ENCODE data around the gene MYOM3.
A peak's percentile ranks its signal among the peaks of the same experiment; 100 is the strongest.

Gene MYOM3

DNA sequence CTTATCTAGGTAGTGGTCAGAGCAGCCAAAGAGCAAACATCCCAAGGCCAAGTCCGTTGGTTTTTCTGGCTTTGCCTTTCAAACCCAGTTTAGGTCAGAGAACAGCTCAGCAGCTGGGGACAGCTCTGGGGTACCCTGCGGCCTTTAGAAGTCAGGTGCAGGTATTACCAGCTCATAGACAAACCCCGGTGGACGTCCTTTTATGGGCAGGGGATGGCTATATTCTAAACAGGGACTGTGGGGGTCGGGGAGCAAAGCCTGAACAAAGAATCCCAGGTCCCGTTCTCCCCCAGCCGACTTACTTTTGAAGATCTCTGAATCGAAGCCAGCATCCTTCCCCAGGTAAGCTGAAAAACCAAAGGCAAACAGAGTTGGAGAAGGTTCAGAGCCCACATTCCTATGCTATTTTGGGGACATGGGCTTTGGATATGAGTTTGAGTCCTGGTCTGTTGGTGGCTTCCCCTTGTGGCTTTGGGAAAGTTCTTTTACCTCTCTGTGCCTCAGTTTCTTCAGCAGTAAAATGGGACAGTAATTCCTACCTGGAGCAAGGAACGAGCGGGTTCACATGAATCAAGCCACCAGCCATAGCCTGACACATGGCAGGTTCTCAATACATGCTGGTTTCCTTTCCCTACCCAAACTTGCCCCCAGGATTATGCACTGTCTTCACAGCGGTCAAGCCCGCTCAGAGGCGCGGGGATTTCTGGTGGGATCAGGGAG is 16.6 kb downstream of the MYOM3 start:
- no peak for DNase-seq

DNA sequence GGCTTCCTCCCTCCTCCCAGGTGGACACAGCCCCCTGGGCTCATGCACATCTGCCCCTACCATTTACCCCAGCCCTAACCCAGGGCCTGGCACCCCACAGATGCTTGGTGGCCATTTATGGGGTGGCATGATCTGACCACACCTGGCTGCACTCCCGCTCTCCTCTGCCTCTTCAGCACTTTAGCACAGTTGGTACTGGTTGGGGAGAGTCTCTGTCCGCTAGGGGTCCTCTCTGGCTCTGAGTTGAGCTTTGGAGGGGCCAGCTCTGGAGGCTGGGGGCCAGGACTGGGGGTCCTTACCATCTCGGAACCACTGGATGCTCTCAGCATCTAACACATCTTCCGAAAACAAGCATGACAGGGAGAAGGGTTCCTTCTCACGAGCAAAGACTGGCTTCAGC is 17.4 kb downstream of the MYOM3 start:
- no peak for DNase-seq

DNA sequence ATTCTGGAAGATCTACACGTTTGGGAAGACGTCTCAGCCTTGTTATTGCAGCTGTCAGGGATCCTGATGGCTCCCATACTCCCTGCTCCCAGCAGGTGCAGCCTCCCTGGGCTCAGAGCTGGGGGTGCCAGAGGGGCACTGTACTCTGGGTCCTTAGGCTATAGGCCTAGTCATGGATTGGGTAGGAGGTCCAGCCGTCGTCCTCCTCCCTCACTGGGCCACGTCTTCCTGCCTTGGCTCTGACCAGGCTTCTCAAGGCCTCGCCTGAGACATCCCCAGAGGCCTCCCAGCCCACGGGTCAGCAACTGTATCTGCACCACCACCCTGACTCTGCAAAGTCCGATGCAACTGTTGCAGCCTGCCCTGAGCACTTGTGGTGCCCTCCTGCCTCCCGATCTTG is 18.2 kb downstream of the MYOM3 start:
- no peak for DNase-seq

DNA sequence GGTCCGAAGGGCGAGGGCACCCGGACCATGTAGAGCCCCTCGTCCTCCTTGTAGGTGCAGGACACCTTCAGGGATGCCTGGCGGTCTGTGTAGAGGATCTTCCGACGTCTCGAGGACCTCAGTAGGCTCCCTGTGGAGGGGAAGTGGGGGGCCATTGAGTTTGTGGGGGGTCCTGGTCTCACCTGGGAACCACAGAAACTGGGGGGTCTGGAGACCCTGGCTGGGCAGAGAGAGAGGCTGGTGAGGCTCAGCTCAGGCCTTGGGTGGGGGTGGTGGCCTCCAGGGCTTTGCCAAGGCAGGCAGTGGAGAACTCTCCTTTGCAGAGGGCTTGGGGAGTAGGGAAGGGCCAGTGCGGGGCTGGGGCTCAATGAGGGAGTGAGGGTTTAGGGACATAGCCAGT is 19.0 kb downstream of the MYOM3 start:
- DNase-seq, result no peak

DNA sequence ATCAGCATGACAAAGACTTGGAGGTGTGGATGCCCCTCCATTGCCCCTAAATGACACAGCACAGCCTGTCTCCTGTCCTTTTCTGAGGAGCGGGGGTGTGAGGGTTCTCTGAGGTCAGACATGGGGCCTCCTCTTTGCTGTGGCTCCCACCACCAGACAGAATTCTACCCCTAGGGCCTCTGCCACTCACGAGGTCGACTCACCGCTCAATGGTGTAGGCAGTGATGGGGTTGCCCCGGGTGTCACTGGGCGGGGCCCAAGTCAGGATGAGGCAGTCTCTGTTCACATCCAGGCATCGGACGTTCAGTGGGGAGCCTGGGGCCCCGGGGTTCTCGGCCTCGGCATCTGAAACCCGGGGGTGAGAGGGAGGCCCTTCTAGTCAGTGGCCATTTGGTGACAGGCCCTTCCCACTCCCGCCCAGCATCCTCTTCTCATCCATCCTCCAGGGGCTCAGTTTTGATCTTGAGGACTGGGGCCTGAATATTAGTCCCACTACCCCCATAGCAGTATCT is 19.9 kb downstream of the MYOM3 start:
- DNase-seq, result no peak

DNA sequence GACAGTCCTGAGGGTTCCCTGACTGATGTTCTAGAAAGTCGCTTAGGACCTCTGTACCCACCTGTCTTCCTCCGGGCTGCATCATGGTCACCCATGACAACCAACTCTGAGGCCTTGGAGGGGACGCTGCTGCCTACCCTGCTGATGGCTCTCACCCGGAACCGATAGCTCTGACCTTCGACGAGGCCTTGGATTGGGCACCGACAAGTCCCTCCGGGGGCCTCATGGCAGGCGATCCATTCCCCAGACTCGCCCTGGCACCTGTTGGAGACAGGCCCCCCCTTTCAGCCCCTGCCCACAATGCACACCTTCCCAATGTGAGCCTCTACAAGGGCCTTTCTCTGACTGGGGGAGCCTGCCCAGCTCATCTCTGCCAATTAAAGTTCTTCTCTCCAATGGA is 21.2 kb downstream of the MYOM3 start:
- DNase-seq, result no peak

DNA sequence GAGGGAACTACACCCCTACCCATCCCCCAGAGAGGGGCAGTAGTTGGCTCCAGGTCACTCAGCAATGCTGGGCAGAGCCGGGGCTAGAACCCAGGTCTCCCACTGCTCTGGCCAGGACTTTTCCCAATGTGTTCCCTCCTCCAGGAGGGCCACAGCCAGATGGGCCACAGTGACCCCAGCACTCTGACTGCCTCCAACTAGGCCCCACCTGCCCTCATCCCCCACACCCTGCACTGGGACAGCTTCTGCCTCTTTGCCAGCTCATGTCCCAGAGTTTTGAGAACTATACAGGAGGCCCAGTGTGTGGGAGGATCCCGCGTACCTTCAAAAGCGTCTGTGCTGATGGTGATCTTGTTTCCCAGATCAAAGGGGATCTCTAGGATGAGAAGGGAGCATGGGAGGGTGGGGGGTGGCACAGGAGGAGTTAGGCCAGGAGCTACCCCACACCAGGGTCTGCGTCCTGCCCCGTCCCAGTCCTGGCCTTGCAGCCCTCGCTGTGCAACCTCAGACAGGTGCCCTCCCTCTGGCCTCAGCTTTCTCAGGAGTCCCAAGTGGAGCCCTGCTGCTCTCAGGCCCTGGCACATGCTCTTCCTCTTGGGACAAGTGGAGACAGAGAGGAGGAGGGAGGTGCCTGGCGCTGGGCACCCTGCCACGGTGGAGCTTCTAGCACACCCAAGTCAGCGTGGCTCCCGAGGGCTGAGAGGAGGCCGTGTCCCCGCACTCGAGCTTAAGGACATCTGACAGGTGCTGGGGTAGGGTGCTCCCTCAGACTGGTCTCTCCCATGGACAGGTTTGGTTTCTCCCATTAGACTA is 22.0 kb downstream of the MYOM3 start:
- DNase-seq, result no peak

DNA sequence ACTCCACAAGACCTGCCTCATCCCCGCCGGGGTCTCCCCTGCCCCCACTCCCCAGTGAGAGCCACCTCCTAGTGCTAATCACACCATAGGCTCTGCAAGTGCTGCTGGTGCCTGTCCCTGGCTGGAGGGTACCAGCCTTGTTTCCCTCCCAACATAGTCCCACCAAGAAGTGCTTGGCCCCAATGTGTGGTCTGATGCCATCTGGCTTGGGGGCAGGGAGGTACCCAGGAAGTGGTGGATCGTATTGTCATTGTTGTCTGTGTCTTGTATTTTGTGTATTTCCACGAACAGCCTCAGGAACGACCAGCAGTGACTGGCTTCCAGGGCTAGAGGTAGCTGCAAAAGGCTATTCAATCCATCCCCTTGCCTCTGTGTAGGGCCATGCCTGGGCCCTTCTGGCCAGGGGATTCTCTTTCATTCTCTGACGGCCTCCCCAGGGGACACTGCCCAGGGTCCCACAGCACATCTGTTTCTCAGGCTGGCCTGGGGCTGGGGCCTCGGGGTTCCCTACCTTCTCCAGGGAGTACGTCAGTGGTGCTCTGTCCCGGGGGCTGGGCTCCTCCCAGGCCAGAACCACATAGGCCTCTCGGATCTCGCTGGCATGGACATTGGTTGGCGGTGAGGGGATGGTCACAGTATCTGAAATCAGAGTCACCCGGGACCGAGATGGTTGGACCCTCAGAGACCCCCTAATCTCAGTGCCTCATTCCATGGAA is 22.8 kb downstream of the MYOM3 start:
- DNase-seq, result no peak

DNA sequence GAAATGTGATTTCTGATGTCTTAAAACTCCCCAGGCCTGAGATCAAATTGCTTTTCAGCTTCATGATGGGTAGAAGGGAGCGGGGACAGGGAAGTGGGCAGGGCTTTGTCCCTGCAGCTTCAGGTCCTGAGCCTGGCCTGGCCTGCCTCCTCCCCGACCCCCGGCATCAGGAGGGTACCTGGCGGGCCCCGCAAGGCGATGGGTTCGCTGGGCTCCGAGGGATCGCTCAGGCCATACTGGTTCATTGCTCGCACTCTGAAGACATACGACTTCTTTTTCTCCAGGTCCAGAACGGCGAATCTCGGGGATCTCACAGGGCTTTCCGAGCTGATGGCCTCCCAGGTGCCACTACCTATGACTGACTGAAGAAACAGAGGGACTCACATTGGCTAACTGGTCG is 25.5 kb downstream of the MYOM3 start:
- no peak for DNase-seq

DNA sequence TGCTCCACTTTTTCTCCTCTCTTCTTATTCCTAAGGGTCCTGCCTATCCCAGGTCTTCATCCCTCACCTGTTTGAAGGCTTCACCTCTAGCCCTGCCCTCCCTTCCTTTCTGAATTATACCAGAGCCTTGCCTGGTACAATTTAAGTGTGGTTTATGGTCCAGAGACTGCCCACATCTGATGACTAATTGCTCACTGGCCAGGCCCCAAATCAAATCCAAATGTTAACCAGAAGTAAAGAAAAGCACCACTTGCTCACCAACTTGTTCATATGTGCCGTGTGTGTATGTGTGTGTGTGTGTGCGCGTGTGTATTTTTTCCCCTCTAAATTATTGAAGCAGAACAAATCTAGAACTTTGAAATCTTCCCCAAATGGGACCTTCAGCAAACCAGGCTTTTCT is 26.4 kb downstream of the MYOM3 start:
- peak; percentile 26 for DNase-seq

DNA sequence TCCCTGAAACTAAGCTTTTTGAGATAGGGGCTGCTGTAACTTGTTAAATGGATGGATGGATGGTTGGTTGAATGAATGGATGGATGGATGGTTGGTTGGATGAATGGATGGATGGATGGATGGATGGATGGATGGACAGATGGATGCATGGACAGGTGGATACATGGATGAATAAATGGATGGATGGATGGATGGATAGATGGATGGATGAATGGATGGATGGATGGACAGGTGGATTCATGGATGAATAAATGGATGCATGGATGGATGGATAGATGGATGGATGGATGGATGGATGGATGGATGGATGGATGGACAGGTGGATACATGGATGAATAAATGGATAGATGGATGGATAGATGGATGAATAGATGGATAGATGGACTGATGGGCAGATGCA is 26.9 kb downstream of the MYOM3 start:
- DNase-seq, result no peak

DNA sequence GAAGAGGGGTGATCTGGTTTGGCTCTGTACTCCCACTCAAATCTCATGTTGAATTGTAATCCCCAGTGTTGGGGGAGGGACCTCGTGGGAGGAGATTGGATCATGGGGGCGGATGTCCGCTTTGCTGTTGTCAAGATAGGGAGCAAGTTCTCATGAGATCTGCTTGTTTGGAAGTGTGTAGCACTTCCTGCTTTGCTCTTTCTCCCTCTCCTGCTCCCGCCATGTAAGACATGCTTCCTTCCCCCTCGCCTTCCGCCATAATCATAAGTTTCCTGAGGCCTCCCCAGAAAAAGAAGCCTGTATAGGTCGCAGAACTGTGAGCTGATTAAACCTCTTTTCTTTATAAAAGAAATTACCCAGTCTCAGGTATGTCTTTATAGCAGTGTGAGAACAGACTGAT is 27.9 kb downstream of the MYOM3 start:
- no peak for DNase-seq

DNA sequence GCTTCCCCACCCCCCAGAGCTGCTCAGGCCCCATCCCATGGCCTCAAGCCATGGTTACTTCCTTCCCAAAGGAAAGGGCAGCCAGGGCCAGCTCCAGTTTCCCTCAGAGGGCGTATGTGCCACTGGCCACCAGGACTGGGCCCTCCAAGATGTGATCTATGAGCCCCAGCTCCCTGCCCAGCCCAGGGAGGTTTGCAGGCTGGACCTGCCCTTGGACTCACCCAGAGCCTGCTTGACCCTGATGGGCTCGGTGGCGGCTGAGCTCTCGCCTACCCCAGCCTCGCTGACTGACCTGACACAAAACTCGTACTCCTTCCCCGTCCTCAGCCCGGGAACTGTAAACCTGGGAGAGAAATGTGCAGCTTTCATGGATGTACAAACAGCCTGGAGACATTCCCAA is 29.6 kb downstream of the MYOM3 start:
- no peak for DNase-seq

DNA sequence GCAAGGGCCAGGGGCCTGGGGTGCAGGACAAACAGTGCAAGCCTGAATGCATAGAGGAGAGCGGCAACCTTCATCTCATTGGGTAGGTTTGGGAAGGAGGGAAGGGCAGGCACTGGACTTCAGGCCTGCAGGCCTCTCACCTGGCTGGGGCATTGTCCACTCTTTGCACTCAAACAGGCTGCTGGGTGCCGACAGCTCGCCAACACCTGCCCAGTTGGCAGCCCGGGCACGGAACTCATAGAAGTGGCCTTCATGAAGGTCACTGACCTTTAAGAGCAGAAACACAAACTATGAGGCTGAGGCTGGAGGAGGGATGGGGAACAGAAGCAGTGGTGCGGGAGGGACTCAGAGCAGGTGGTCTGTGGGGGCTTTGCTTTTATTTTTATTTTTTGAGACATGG is 30.7 kb downstream of the MYOM3 start:
- no peak for DNase-seq

DNA sequence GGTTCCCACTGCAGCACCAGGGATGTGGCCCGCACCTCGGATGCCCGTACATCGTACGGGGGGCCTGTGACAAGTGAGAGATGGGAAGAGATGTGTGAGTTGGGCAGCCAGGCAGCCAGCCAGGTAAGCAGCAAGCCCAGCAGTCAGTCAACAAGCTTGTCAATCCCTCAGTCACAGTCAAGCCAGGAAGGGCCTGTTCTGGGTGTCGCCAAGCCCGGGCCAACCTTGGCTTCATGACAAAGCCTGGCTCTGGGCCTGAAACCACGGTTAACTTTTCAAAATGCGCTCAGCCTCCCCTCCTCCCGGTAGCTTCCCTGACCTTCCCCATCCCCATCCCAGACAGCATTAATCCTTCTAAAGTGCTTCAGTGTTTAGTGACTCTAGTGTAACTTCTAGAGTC is 31.8 kb downstream of the MYOM3 start:
- no peak for DNase-seq

DNA sequence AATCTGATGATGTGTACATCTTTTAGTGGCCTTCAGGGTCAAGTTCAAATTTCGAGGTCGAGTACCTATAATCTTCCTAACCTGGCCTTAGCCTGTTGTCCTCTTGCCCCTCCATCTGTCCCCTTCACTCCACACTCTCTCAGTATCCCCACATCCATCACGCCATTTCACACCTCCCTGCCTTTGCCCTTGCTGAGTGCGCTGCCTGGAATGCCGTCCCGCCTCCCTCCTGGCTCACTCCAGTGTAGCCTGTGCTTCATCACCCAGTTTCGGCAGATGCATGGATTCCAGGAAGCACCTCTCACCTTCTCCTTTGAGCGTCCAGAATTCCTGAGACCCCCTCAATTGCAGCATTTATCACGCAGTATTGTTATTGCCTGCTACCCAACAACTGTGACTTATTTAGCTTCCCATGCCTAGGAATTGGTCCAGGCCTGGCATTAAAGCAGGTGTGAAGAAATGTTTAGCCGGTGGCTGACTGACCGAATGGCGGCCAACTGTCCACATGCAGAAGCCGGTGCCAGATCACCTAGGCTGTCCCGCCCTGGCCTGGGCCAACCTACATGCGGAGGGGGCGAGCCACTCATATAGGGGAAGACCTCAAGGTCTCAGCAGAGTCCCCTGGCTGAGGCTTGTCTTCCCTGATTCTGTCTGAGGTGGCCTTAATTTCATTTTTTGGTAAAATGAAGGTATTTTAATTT is 34.5 kb downstream of the MYOM3 start:
- no peak for DNase-seq

DNA sequence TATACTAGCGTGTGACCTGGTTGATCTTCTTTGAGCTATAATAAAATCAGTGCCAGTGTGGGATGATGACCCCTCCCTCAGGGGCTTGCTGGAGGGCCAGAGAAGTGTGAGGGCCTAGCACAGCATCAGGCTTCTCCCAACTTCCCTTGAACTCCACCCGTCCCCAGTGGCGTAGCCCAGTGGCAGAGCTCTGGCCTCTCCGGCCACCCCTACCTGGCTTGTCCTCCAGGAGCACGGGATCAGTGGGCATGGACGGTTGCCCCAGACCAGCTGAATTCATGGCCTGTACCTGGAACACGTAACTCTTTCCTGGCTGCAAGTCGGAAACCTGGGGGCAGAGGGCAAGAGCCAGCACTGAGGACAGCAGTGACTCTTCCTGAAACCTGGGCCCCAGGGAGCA is 36.0 kb downstream of the MYOM3 start:
- no peak for DNase-seq

DNA sequence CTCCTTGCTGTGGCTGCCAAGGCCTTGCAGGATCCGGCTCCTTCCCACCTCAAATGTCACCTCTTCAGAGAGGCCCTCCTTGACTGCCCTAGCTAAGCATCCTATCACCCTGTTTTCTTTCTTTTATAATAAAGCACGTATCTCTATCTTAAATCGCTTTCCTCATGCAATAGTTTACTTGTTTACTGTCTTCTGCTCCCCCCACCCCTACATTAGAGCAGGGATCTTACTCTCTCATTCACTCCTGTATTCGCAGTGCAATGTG is 36.4 kb downstream of the MYOM3 start:
- no peak for DNase-seq

DNA sequence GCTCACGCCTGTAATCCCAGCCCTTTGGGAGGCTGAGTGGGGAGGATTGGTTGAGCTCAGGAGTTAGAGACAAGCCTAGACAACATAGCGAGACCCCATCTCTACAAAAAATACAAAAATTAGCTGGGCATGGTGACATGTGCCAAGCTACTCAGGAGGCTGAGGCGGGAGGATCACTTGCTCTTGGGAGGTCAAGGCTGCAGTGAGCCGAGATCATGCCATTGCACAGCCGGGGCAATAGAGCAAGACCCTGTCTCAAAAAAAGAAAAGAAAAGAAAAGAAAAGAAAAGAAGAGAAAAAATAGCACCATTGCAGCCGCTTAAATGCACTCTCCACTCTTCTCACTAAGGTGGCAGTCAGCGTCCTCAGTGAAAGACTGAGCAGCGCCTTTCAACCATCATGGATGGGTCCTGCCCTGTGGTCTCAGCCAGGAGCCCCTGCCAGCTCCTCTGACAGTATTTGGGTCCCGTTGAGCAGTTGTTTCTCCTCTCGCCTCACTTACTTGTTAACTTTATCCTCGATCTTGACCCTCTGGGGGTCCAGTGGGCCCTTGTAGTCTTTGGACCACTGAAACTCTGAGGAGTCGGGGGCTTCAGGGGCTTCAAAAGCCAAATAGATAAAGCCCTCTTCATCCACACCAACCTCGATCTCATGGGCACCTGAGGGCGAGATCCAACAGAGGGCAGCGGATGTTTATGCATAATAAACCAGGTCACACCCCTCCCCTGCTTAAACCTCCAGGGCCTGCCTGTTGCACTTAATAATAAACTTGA is 36.9 kb downstream of the MYOM3 start:
- no peak for DNase-seq

DNA sequence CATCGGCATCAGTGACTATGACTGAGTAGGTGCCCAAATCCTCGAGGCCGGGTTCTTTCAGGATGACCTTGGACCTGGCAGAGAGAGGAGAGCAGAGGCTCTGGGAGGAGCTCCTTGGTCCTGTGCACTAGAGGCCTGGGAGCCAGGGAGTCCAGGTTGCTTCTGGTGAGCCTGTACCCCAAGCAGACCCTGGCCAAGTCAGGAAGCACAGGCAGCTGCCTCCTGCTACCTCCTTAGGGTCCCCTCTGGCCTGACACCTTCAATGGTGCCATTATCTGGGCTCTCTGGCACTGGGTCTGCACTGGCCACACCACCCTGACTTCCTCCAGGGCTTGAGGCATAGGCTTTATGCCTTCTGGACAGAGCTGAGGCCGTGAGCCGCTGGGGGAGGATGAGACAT is 37.7 kb downstream of the MYOM3 start:
- no peak for DNase-seq

DNA sequence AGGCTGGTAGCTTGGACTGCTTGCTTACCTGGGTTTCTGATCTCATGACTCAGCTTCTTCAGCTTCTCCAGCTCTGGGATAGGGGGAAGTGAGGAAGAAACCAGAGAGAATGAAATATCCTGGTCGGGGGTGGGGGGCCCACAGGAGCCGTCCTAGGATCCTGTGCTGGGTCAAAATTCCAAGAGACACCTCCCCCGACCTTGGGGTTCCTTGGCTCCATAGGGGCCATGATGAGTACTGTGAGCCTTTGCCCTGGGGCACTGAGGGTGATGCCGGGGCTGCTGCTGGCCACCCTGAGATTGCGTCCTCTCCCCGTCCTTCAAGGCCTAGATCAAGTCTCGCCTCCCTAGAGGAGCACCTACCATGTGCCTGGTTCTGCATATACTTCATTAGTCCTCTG is 40.0 kb downstream of the MYOM3 start:
- DNase-seq, result no peak

DNA sequence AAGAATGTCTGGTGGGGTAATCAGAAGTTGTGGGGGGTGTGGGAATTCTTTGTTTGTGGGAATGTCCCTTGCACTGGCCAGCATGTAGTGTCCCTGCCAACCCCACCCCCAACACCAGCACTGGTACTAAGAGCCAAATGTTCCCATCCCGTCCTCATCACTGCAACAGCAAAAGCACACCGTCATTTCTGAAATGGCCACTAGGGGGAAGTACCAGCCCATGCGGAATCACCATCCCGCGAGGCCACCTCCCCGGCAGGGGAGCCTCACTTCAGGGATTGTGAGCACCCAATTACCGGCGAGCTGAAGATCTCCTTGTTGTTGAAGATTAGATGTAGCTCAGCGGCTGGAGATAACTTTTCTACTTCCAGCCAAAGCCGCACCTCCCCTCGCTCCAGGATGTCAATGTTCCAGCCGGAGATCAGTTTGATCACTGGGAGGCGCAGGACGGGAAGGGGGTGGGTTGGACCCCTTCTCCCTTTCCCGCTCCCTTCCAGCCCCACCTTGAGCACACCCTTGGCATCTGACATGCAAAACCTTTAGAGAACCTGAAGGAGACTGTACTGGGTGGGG is 41.0 kb downstream of the MYOM3 start:
- DNase-seq, result peak; percentile 73

Measured in fibroblast of skin of scalp (primary cell).